NCI-H748 treated with DMSO at 0.1 percent for 48 hours (cell line): ENCODE data around the gene DNAJB8.

ENCODE experiments used
- DNase-seq: peaks from one replicate; lab custom pipeline; 2025; lab: John Stamatoyannopoulos, UW

DNAJB8 gene

GRCh38 chr3:128425142-128425845 lies 41.4 kb downstream of the DNAJB8 start:
- no peak for DNase-seq

GRCh38 chr3:128424508-128425069 lies 42.1 kb downstream of the DNAJB8 start:
- no peak for DNase-seq

GRCh38 chr3:128423525-128424147 lies 43.1 kb downstream of the DNAJB8 start:
- DNase-seq = no peak

GRCh38 chr3:128422762-128423524 lies 43.7 kb downstream of the DNAJB8 start:
- DNase-seq = no peak

- DNase-seq = no peak
Measured at GRCh38 chr3:128421966-128422365, 44.7 kb downstream of the DNAJB8 start.

- DNase-seq = no peak
Measured at GRCh38 chr3:128421439-128421836, 45.3 kb downstream of the DNAJB8 start.

GRCh38 chr3:128420720-128421438 lies 45.8 kb downstream of the DNAJB8 start:
- no peak for DNase-seq

GRCh38 chr3:128420289-128420688 lies 46.4 kb downstream of the DNAJB8 start:
- no peak for DNase-seq

GRCh38 chr3:128419311-128419710 lies 47.4 kb downstream of the DNAJB8 start:
- DNase-seq = no peak

GRCh38 chr3:128418900-128419299 lies 47.8 kb downstream of the DNAJB8 start:
- DNase-seq = no peak

- no peak for DNase-seq
Measured at GRCh38 chr3:128416578-128417211, 50.0 kb downstream of the DNAJB8 start.

GRCh38 chr3:128415773-128416577 lies 50.7 kb downstream of the DNAJB8 start:
- no peak for DNase-seq

- no peak for DNase-seq
Measured at GRCh38 chr3:128415200-128415772, 51.4 kb downstream of the DNAJB8 start.

- DNase-seq = no peak
Measured at GRCh38 chr3:128413413-128414205, 53.1 kb downstream of the DNAJB8 start.

- DNase-seq = no peak
Measured at GRCh38 chr3:128413003-128413370, 53.7 kb downstream of the DNAJB8 start.
